Large intestine (tissue), 12 donors: ENCODE results near the gene NUPR2. TPM values are rescaled to one million over a fixed set of nuclear protein-coding genes. Genes with fewer than 3 reads are reported as not detected.
"Not testable (repeated sequence)": the region's sequence is repeated elsewhere in the genome, so short reads cannot be mapped to it uniquely, and the experiment has no call there.

Experiments used
- DNase-seq, 2 donors: peaks; one replicate each; pipeline versions ENCODE4 v3.0.0 to v3.0.0-alpha.2; 2013
- H3K27ac ChIP-seq: one replicate; pipeline ENCODE4 v1.5.1; 2013; ENCODE audit warnings: low read length
- H3K27me3 ChIP-seq: 2 replicates; pipeline ENCODE4 v1.6.1; 2013; ENCODE audit warnings: low read length; ENCODE audit not compliant: control insufficient read depth, insufficient read depth
- H3K36me3 ChIP-seq: 2 replicates; pipeline ENCODE4 v1.6.1; 2013; ENCODE audit warnings: low read length; ENCODE audit not compliant: control insufficient read depth, insufficient read depth
- H3K4me1 ChIP-seq: one replicate; pipeline ENCODE4 v1.6.1; 2013; ENCODE audit warnings: low read length; ENCODE audit not compliant: control insufficient read depth, insufficient read depth
- H3K4me3 ChIP-seq: one replicate; pipeline ENCODE4 v1.5.1; 2013; ENCODE audit warnings: low read length
- H3K9me3 ChIP-seq: one replicate; pipeline ENCODE4 v1.6.1; 2013; ENCODE audit warnings: mild to moderate bottlenecking, low read depth, low read length, moderate library complexity; ENCODE audit not compliant: control insufficient read depth
- WGBS: methylation state at CpG from one replicate; pipeline ENCODE4 v1.1.5; 2013; ENCODE audit warnings: low lambda C conversion rate; ENCODE audit not compliant: insufficient coverage; 5-methylcytosine and 5-hydroxymethylcytosine counted together
- long read RNA-seq, 11 donors: transcript quantifications; one replicate each; lab custom pipeline, GENCODE V29; 2026
- polyA plus RNA-seq: library from polyadenylated mRNA; unstranded; fragments of 120-200 nt; gene quantifications from one replicate; pipeline ENCODE4 v1.2.1, GENCODE V29; 2013

The NUPR2 gene
- polyA plus RNA-seq: 1.4 TPM
- long read RNA-seq, donor 1, partial matches to known transcripts: 0 of 3 reads
- long read RNA-seq, donor 1, other reads (novel, unspliced or antisense): 0 of 3 reads
- long read RNA-seq, donor 2: 0 reads
- long read RNA-seq, donor 3, partial matches to known transcripts: 0 of 3 reads
- long read RNA-seq, donor 3, other reads (novel, unspliced or antisense): 0 of 3 reads
- long read RNA-seq, donor 4: 0 reads
- long read RNA-seq, donor 5: 0 reads
- long read RNA-seq, donor 6, partial matches to known transcripts: 0 of 4 reads
- long read RNA-seq, donor 6, other reads (novel, unspliced or antisense): 0 of 4 reads
- long read RNA-seq, donor 7, partial matches to known transcripts: 0 of 4 reads
- long read RNA-seq, donor 7, other reads (novel, unspliced or antisense): 0 of 4 reads
- long read RNA-seq, donor 8: 0 reads
- long read RNA-seq, donor 9, partial matches to known transcripts: 0 of 3 reads
- long read RNA-seq, donor 9, other reads (novel, unspliced or antisense): 0 of 3 reads
- long read RNA-seq, donor 10, partial matches to known transcripts: 0 of 1 reads
- long read RNA-seq, donor 10, other reads (novel, unspliced or antisense): 0 of 1 reads
- long read RNA-seq, donor 11: 0 reads

- Histone ChIP-seq H3K4me3 (no peak within 1 kb of the TSS), H3K27ac (no peak within 1 kb of the TSS), H3K36me3 (no peaks in the 10 kb centered on the region), H3K27me3 (peaks cover 11% of the 10 kb centered on the region), H3K4me1 (no peaks in the 10 kb centered on the region), H3K9me3 (peaks cover 3% of the 10 kb centered on the region)
- WGBS: no CpG with 5 or more reads among the region's 65 CpGs
- DNase-seq: peak in 1 of 2 donors; percentile 50
Observed at GRCh38 chr7:56115852-56116538, at the start of gene NUPR2. Gene NUPR2, minus strand, starts transcription at chr7:56116417. Its CDS starts 103 bp downstream, at chr7:56116314.

GRCh38 chr7:56157238-56157790, 41.1 kb upstream of the NUPR2 start:
- H3K36me3 ChIP-seq: no peaks in the 10 kb centered on the region
- H3K4me1 ChIP-seq: no peaks in the 10 kb centered on the region
- DNase-seq: no peak

GRCh38 chr7:56131062-56131461, 14.8 kb upstream of the NUPR2 start:
- not testable (repeated sequence) for H3K4me3 ChIP-seq, H3K36me3 ChIP-seq, H3K27me3 ChIP-seq, H3K27ac ChIP-seq, H3K4me1 ChIP-seq, DNase-seq, H3K9me3 ChIP-seq
- no CpG with 5 or more reads among the region's 2 CpGs for WGBS

More at GRCh38 chr7:56157238-56157790, 41.1 kb upstream of the NUPR2 start:
- no CpG with 5 or more reads among the region's 1 CpG for WGBS
- no peaks in the 10 kb centered on the region for H3K27me3 ChIP-seq
- no peak overlapping the region for H3K4me3 ChIP-seq
- H3K9me3 ChIP-seq: peaks cover 11% of the 10 kb centered on the region
- H3K27ac ChIP-seq: no peak overlapping the region

- no peaks in the 10 kb centered on the region for H3K4me1 ChIP-seq
- H3K4me3 ChIP-seq: no peak overlapping the region
- H3K27me3 ChIP-seq: no peaks in the 10 kb centered on the region
- H3K27ac ChIP-seq: no peak overlapping the region
- no CpG with 5 or more reads among the region's 7 CpGs for WGBS
- no peak for DNase-seq
- H3K36me3 ChIP-seq: no peaks in the 10 kb centered on the region
- no peaks in the 10 kb centered on the region for H3K9me3 ChIP-seq
Observed at GRCh38 chr7:56127241-56127975, 11.2 kb upstream of the NUPR2 start.

GRCh38 chr7:56125831-56126230, 9.6 kb upstream of the NUPR2 start:
- no peaks in the 10 kb centered on the region for H3K4me1 ChIP-seq
- no peak for DNase-seq
- H3K36me3 ChIP-seq: no peaks in the 10 kb centered on the region
- WGBS: 100% methylated on average over 1 of the region's 8 CpGs
- H3K27ac ChIP-seq: no peak overlapping the region
- no peak overlapping the region for H3K4me3 ChIP-seq
- no peaks in the 10 kb centered on the region for H3K27me3 ChIP-seq
- H3K9me3 ChIP-seq: no peaks in the 10 kb centered on the region

GRCh38 chr7:56124981-56125380, 8.8 kb upstream of the NUPR2 start:
- Histone ChIP-seq H3K27ac (no peak overlapping the region), H3K9me3 (no peaks in the 10 kb centered on the region), H3K4me1 (no peaks in the 10 kb centered on the region), H3K27me3 (no peaks in the 10 kb centered on the region), H3K36me3 (no peaks in the 10 kb centered on the region), H3K4me3 (no peak overlapping the region)
- WGBS: no CpG with 5 or more reads among the region's 6 CpGs
- DNase-seq: no peak

GRCh38 chr7:56121440-56121839, 5.2 kb upstream of the NUPR2 start:
- peaks cover 2% of the 10 kb centered on the region for H3K27me3 ChIP-seq
- H3K27ac ChIP-seq: no peak overlapping the region
- no CpG with 5 or more reads among the region's 6 CpGs for WGBS
- H3K4me3 ChIP-seq: no peak overlapping the region
- H3K9me3 ChIP-seq: no peaks in the 10 kb centered on the region
- no peak for DNase-seq
- no peaks in the 10 kb centered on the region for H3K4me1 ChIP-seq
- no peaks in the 10 kb centered on the region for H3K36me3 ChIP-seq

- not testable (repeated sequence) for H3K4me1 ChIP-seq, H3K4me3 ChIP-seq, H3K36me3 ChIP-seq, H3K9me3 ChIP-seq, H3K27ac ChIP-seq, DNase-seq
- no CpG with 5 or more reads among the region's 3 CpGs for WGBS
- peaks cover 11% of the 10 kb centered on the region for H3K27me3 ChIP-seq
Observed at GRCh38 chr7:56112244-56112643, 4.0 kb downstream of the NUPR2 start.

- no peak for DNase-seq
- WGBS: no CpG with 5 or more reads among the region's 1 CpG
Observed at GRCh38 chr7:56110611-56111010, 5.6 kb downstream of the NUPR2 start.

GRCh38 chr7:56107954-56108258, 8.3 kb downstream of the NUPR2 start:
- H3K36me3 ChIP-seq: peaks cover 14% of the 10 kb centered on the region
- no peak overlapping the region for H3K27ac ChIP-seq
- no peaks in the 10 kb centered on the region for H3K27me3 ChIP-seq
- no peaks in the 10 kb centered on the region for H3K9me3 ChIP-seq
- no peak for DNase-seq
- whole genome bisulfite sequencing: no CpG with 5 or more reads among the region's 1 CpG
- H3K4me3 ChIP-seq: no peak overlapping the region
- H3K4me1 ChIP-seq: peaks cover 6% of the 10 kb centered on the region

More at GRCh38 chr7:56110611-56111010, 5.6 kb downstream of the NUPR2 start:
- Histone ChIP-seq H3K36me3 (no peaks in the 10 kb centered on the region), H3K27me3 (peaks cover under 1% of the 10 kb centered on the region), H3K4me3 (no peak overlapping the region), H3K27ac (no peak overlapping the region), H3K9me3 (no peaks in the 10 kb centered on the region), H3K4me1 (no peaks in the 10 kb centered on the region)
